Panc1 (cell line): ENCODE data around the gene CTNND2. TPM values are rescaled to one million over a fixed set of nuclear protein-coding genes. Genes with fewer than 3 reads are reported as not detected.

Source experiments
- ATAC-seq: fragments of 200-7000 bp; cut with Tn5 transposase; 2 replicates; pipeline ENCODE4 v1.9.1; 2020; ENCODE audit warnings: mild to moderate bottlenecking, moderate library complexity
- BruUV-seq: library from RNA; stranded (reverse); fragments of 400-500 nt; replicated peaks from 2 replicates; lab custom pipeline; 2021; lab: Mats Ljungman, UMichigan
- CTCF ChIA-PET: fragments of 300-600 bp; sonication (Branson Sonifier 250); formaldehyde crosslinking; loops from one replicate; lab custom pipeline; 2022; ENCODE audit warnings: antibody characterized with exemption; lab: Charles Lee
- POLR2A ChIA-PET: fragments of 300-600 bp; sonication (Branson Sonifier 250); formaldehyde crosslinking; loops from one replicate; lab custom pipeline; 2022; ENCODE audit warnings: antibody characterized with exemption; lab: Charles Lee
- DNase-seq: peaks from one replicate; pipeline ENCODE4 v3.0.0-alpha.2; 2010; ENCODE audit warnings: low read depth, low spot score
- H3K27ac ChIP-seq: 2 replicates; pipeline ENCODE4 v1.5.1; 2011; ENCODE audit warnings: mild to moderate bottlenecking, low read length, inconsistent platforms
- H3K27me3 ChIP-seq: fragments of 200-500 bp; sonication (Bioruptor generic); 2 replicates; pipeline ENCODE4 v1.6.0; 2014; ENCODE audit warnings: low read length, inconsistent platforms; ENCODE audit not compliant: control insufficient read depth, insufficient read depth
- H3K36me3 ChIP-seq: fragments of 200-500 bp; sonication (Bioruptor generic); 2 replicates; pipeline ENCODE4 v1.5.1; 2014; ENCODE audit warnings: inconsistent platforms, mild to moderate bottlenecking, low read length, moderate library complexity; ENCODE audit not compliant: control insufficient read depth, insufficient read depth
- H3K4me1 ChIP-seq: 2 replicates; pipeline ENCODE4 v1.5.1; 2011; ENCODE audit warnings: inconsistent platforms, mild to moderate bottlenecking, low read length, moderate library complexity; ENCODE audit not compliant: control insufficient read depth, insufficient read depth
- H3K4me3 ChIP-seq, 2 experiments: 2 replicates each; pipeline ENCODE4 v1.5.1; 2011 to 2012; ENCODE audit warnings: low read depth in 2 of 2, low read length in 2 of 2, mild to moderate bottlenecking in 2 of 2, inconsistent platforms in 1 of 2, moderate library complexity in 1 of 2
- H3K9me3 ChIP-seq: fragments of 200-500 bp; sonication (Bioruptor generic); 2 replicates; pipeline ENCODE4 v1.5.1; 2014; ENCODE audit warnings: low read depth, mild to moderate bottlenecking, inconsistent platforms, low read length, moderate library complexity; ENCODE audit not compliant: control insufficient read depth, insufficient read depth
- CTCF ChIP-seq: fragments of 450-650 bp; IDR thresholded peaks from 2 replicates; pipeline ENCODE4 v1.5.1; 2017; ENCODE audit warnings: mild to moderate bottlenecking
- POLR2AphosphoS5 ChIP-seq: IDR thresholded peaks from 2 replicates; pipeline ENCODE4 v1.6.1; 2012; ENCODE audit warnings: mild to moderate bottlenecking, low read depth, low read length, moderate library complexity
- REST ChIP-seq, 2 experiments: IDR thresholded peaks; 2 replicates each; pipeline ENCODE4 v1.6.1; 2011 to 2012; ENCODE audit warnings: low read depth in 2 of 2, control low read depth in 1 of 2, low read length in 1 of 2, mild to moderate bottlenecking in 1 of 2, moderate library complexity in 1 of 2; ENCODE audit not compliant: insufficient read depth in 1 of 2
- SIN3A ChIP-seq: IDR thresholded peaks from 2 replicates; pipeline ENCODE4 v1.6.1; 2012; ENCODE audit warnings: low read depth, mild to moderate bottlenecking, low read length, moderate library complexity, borderline replicate concordance; ENCODE audit not compliant: insufficient read depth
- TCF7L2 ChIP-seq: IDR thresholded peaks from 2 replicates; pipeline ENCODE4 v1.6.1; 2011; ENCODE audit warnings: mild to moderate bottlenecking, low read depth, low read length, inconsistent platforms
- in situ Hi-C: cut with HindIII; loops from 2 replicates; pipeline ENCODE4 v1.10.0; 2016; ENCODE audit warnings: low sequenced_read_pairs, low pct_unique_long_range_greater_than_20kb
- intact Hi-C: fragments of 100-400 bp; cut with micrococcal nuclease; formaldehyde crosslinking; loops from one replicate; pipeline ENCODE4 v1.10.0; 2022; ENCODE audit not compliant: unreplicated experiment
- total RNA-seq: library from RNA; stranded (reverse); gene quantifications from one replicate; pipeline ENCODE4 v1.2.1, GENCODE V29; 2021; ENCODE audit not compliant: unreplicated experiment

Gene CTNND2
- total RNA-seq, 1 experiment from 2014 or later: 1.0 TPM

DNA sequence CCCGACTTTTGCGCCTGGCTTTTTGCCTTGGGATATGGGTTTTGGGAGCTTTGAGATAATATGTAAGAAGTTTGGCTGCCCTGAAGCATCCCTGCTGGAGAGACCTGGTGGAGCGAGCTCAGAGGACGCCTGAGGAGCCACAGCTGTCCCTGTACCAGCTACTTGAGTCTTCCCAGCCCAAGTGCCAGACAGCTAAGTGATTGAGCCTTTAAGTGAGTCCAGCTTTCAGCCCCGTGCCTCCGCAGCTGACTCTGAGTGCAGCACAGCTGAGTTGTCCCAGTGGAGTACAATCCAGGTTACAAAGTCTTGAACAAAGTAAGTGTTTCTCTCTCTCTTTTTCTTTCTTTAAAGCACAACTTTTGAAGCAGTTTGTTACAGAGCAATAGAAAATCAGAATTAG is 939.4 kb downstream of the CTNND2 start:
- Histone ChIP-seq H3K27ac (no peak overlapping the region), H3K4me1 (no peaks in the 10 kb centered on the region), H3K27me3 (peaks cover 13% of the 10 kb centered on the region), H3K9me3 (no peaks in the 10 kb centered on the region), H3K4me3 (no peak overlapping the region), H3K36me3 (no peaks in the 10 kb centered on the region)
- intact Hi-C loops: no loop called here
- CTCF ChIA-PET: no interaction called here
- POLR2A ChIA-PET: no interaction called here
- ATAC-seq: no peak
- TF ChIP-seq CTCF (no peak), TCF7L2 (no peak), SIN3A (no peak), POLR2AphosphoS5 (no peak), REST (IDR thresholded peaks at IDR 0.05; ENCODE audit: insufficient read depth in 1 of 2, low read depth in 2 of 2, low read length in 1 of 2) (no peak)
- no TSS peak for BruUV-seq
- no peak for DNase-seq
- in situ Hi-C loops: no loop called here

DNA sequence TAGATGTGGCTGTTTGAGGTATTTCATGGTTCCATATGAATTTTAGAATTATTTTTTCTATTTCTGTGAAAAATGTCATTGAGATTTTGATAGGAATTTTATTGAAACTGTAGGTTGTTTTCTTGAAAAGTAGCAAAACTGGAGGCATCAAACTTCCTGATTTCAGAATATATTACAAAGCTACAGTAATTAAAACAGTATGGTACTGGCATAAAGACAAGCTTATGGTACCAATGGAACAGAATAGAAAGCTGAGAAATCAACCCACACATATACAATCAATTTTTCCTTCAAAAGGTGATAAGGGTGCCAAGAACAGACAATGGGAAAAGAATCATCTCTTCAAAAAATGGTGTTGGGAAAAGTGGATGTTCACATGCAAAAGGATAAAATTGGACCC is 945.5 kb downstream of the CTNND2 start:
- Histone ChIP-seq H3K36me3 (no peaks in the 10 kb centered on the region), H3K9me3 (no peaks in the 10 kb centered on the region), H3K4me1 (no peaks in the 10 kb centered on the region), H3K27ac (no peak overlapping the region), H3K4me3 (no peak overlapping the region), H3K27me3 (no peaks in the 10 kb centered on the region; the same call in 1 of the 2 replicates)
- no TSS peak for BruUV-seq
- ChIA-PET CTCF (no interaction called here), POLR2A (no interaction called here)
- in situ Hi-C loops (no loop called here), intact Hi-C loops (no loop called here)
- DNase-seq (no peak), ATAC-seq (no peak)
- TF ChIP-seq TCF7L2 (no peak), CTCF (no peak), POLR2AphosphoS5 (no peak), REST (IDR thresholded peaks at IDR 0.05; ENCODE audit: insufficient read depth in 1 of 2, low read depth in 2 of 2, low read length in 1 of 2) (no peak), SIN3A (no peak)
